ENCODE measurements around the gene GINS2. TPM values are rescaled to one million over a fixed set of nuclear protein-coding genes. Genes with fewer than 3 reads are reported as not detected.

Gene GINS2
- total RNA-seq, 1 experiment from 2014 or later: 12.0 TPM

DNA sequence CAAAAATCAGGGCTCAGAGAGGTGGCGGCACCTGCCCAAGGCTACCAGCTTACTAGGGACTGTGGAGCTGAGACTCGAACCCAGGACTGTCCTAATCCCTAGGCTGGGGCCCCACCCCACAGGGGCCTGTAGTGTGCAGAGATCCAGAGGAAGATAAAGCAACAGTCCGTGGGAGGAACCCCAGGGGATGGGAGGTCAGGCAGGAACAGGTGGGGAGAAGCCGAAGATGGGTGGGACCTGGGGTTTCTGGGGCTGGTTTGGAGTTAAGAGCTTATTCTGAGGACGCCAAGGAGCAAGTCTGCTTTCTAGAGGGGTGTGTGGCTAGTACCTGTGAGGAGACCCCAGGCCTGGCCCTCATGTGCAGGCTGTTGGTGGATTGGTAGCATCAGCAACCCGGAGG is 47.2 kb upstream of the GINS2 start:
- Histone ChIP-seq H3K4me1 (ENCODE audit: control insufficient read depth, insufficient read depth, low read length) (no peaks in the 10 kb centered on the region), H3K36me3 (ENCODE audit: control insufficient read depth, insufficient read depth, low read length) (no peaks in the 10 kb centered on the region), H3K4me3 (ENCODE audit: low read depth in 2 of 2, low read length in 2 of 2) (no peak overlapping the region), H3K9me3 (ENCODE audit: control insufficient read depth, insufficient read depth, low read depth, low read length) (no peaks in the 10 kb centered on the region), H3K27ac (ENCODE audit: low read length) (no peak overlapping the region), H3K27me3 (ENCODE audit: control insufficient read depth, insufficient read depth, low read length) (no peaks in the 10 kb centered on the region)
- ChIA-PET CTCF (no interaction called here), POLR2A (no interaction called here)
- intact Hi-C loops (cut with micrococcal nuclease; ENCODE audit: unreplicated experiment) (no loop called here), in situ Hi-C loops (cut with HindIII; ENCODE audit: low pct_unique_long_range_greater_than_20kb, low sequenced_read_pairs) (no loop called here)
- DNase-seq (ENCODE audit: low read depth, low spot score) (no peak), ATAC-seq (no peak)
- no TSS peak for BruUV-seq (replicated peaks)
- TF ChIP-seq TCF7L2 (IDR thresholded peaks at IDR 0.05; ENCODE audit: low read depth, low read length) (no peak), SIN3A (IDR thresholded peaks at IDR 0.05; ENCODE audit: borderline replicate concordance, insufficient read depth, low read depth, low read length) (no peak)

DNA sequence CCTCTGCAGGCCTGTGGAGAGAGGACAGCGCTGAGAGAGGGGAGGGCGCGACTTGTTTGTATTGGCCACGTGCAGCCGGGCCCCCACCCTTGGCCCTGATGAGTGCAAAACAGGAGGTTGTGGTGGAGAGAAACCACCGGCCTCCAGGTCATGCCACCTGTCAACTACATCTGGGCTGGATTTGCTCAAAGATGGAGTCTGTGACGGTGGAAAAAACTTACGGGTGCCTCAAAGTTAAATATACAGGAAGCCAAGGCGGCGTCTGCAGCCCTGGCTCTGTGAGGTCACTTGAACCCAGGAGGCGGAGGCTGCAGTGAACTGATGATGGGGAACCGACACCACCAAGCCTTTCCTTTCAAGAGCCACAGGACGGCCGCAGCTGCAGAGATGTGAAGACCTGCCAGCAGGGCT is 46.5 kb upstream of the GINS2 start:
- H3K4me1 ChIP-seq (ENCODE audit: control insufficient read depth, insufficient read depth, low read length): no peaks in the 10 kb centered on the region
- ChIA-PET POLR2A (no interaction called here), CTCF (no interaction called here)
- DNase-seq (ENCODE audit: low read depth, low spot score) (no peak), ATAC-seq (no peak)
- intact Hi-C loops (cut with micrococcal nuclease; ENCODE audit: unreplicated experiment) (no loop called here), in situ Hi-C loops (cut with HindIII; ENCODE audit: low pct_unique_long_range_greater_than_20kb, low sequenced_read_pairs) (no loop called here)
- no peak overlapping the region for H3K27ac ChIP-seq (ENCODE audit: low read length)
- no peaks in the 10 kb centered on the region for H3K36me3 ChIP-seq (ENCODE audit: control insufficient read depth, insufficient read depth, low read length)
- no peaks in the 10 kb centered on the region for H3K9me3 ChIP-seq (ENCODE audit: control insufficient read depth, insufficient read depth, low read depth, low read length)
- TF ChIP-seq, protein P1, sequence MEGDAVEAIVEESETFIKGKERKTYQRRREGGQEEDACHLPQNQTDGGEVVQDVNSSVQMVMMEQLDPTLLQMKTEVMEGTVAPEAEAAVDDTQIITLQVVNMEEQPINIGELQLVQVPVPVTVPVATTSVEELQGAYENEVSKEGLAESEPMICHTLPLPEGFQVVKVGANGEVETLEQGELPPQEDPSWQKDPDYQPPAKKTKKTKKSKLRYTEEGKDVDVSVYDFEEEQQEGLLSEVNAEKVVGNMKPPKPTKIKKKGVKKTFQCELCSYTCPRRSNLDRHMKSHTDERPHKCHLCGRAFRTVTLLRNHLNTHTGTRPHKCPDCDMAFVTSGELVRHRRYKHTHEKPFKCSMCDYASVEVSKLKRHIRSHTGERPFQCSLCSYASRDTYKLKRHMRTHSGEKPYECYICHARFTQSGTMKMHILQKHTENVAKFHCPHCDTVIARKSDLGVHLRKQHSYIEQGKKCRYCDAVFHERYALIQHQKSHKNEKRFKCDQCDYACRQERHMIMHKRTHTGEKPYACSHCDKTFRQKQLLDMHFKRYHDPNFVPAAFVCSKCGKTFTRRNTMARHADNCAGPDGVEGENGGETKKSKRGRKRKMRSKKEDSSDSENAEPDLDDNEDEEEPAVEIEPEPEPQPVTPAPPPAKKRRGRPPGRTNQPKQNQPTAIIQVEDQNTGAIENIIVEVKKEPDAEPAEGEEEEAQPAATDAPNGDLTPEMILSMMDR (IDR thresholded peaks at IDR 0.05): no peak
- TF ChIP-seq, protein P2, sequence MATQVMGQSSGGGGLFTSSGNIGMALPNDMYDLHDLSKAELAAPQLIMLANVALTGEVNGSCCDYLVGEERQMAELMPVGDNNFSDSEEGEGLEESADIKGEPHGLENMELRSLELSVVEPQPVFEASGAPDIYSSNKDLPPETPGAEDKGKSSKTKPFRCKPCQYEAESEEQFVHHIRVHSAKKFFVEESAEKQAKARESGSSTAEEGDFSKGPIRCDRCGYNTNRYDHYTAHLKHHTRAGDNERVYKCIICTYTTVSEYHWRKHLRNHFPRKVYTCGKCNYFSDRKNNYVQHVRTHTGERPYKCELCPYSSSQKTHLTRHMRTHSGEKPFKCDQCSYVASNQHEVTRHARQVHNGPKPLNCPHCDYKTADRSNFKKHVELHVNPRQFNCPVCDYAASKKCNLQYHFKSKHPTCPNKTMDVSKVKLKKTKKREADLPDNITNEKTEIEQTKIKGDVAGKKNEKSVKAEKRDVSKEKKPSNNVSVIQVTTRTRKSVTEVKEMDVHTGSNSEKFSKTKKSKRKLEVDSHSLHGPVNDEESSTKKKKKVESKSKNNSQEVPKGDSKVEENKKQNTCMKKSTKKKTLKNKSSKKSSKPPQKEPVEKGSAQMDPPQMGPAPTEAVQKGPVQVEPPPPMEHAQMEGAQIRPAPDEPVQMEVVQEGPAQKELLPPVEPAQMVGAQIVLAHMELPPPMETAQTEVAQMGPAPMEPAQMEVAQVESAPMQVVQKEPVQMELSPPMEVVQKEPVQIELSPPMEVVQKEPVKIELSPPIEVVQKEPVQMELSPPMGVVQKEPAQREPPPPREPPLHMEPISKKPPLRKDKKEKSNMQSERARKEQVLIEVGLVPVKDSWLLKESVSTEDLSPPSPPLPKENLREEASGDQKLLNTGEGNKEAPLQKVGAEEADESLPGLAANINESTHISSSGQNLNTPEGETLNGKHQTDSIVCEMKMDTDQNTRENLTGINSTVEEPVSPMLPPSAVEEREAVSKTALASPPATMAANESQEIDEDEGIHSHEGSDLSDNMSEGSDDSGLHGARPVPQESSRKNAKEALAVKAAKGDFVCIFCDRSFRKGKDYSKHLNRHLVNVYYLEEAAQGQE (IDR thresholded peaks at IDR 0.05; ENCODE audit: insufficient read depth in 1 of 2, low read depth in 2 of 2, low read length in 1 of 2): no peak
- TF ChIP-seq TCF7L2 (IDR thresholded peaks at IDR 0.05; ENCODE audit: low read depth, low read length) (no peak), SIN3A (IDR thresholded peaks at IDR 0.05; ENCODE audit: borderline replicate concordance, insufficient read depth, low read depth, low read length) (no peak), POLR2AphosphoS5 (IDR thresholded peaks at IDR 0.05; ENCODE audit: low read depth, low read length) (no peak)
- no peaks in the 10 kb centered on the region for H3K27me3 ChIP-seq (ENCODE audit: control insufficient read depth, insufficient read depth, low read length)
- no peak overlapping the region for H3K4me3 ChIP-seq (ENCODE audit: low read depth in 2 of 2, low read length in 2 of 2)
- BruUV-seq (replicated peaks): no TSS peak

DNA sequence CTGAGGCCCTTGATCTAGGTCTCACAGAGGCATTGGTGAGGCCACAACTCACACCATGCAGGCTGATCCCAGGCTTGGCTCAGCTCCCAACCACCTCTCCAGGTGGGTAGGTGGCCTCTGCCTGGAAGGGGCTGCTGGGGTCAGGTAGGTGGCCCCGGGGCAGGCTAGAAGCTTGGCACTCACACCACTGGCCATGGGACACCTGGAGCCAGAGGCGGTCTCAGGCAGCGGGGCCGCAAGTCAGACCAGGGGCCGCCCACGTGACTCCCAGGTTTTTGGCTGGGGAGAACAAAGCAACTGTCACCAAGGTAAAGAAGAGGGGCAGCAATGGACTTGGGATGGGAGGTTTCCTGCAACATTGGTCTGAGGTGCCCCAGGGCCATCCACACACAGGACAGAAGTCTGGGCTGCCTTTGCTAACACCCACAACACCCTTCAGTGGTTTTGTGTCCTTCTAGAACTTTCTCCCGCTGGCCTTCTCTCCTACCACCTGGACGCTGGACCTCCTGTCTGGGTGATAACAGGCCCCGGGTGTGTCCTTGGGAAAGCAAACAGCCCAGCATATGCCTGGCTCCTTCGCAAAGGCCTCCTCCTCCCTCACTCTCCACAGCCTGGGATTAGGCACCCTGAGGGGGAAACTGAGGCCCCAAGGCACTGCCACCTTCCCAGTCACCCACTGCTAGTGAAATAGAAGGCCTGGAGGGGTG is 45.7 kb upstream of the GINS2 start:
- ChIA-PET CTCF (no interaction called here), POLR2A (no interaction called here)
- H3K27ac ChIP-seq (ENCODE audit: low read length): no peak overlapping the region
- no peaks in the 10 kb centered on the region for H3K9me3 ChIP-seq (ENCODE audit: control insufficient read depth, insufficient read depth, low read depth, low read length)
- in situ Hi-C loops (cut with HindIII; ENCODE audit: low pct_unique_long_range_greater_than_20kb, low sequenced_read_pairs): no loop called here
- H3K27me3 ChIP-seq (ENCODE audit: control insufficient read depth, insufficient read depth, low read length): no peaks in the 10 kb centered on the region
- no TSS peak for BruUV-seq (replicated peaks)
- no peak for DNase-seq (ENCODE audit: low read depth, low spot score)
- no peaks in the 10 kb centered on the region for H3K4me1 ChIP-seq (ENCODE audit: control insufficient read depth, insufficient read depth, low read length)
- H3K36me3 ChIP-seq (ENCODE audit: control insufficient read depth, insufficient read depth, low read length): no peaks in the 10 kb centered on the region
- no peak for ATAC-seq
- H3K4me3 ChIP-seq (ENCODE audit: low read depth in 2 of 2, low read length in 2 of 2): no peak overlapping the region
- TF ChIP-seq TCF7L2 (IDR thresholded peaks at IDR 0.05; ENCODE audit: low read depth, low read length) (no peak), POLR2AphosphoS5 (IDR thresholded peaks at IDR 0.05; ENCODE audit: low read depth, low read length) (no peak)
- TF ChIP-seq, protein P2 (IDR thresholded peaks at IDR 0.05; ENCODE audit: insufficient read depth in 1 of 2, low read depth in 2 of 2, low read length in 1 of 2): no peak
- TF ChIP-seq, protein P1 (IDR thresholded peaks at IDR 0.05): no peak
- intact Hi-C loops (cut with micrococcal nuclease; ENCODE audit: unreplicated experiment): no loop called here
